ENCODE data around the gene OR2S2. TPM values are rescaled to one million over a fixed set of nuclear protein-coding genes. Genes with fewer than 3 reads are reported as not detected.

The OR2S2 gene
- total RNA-seq, 2 experiments from 2014 or later, result not detected

DNA sequence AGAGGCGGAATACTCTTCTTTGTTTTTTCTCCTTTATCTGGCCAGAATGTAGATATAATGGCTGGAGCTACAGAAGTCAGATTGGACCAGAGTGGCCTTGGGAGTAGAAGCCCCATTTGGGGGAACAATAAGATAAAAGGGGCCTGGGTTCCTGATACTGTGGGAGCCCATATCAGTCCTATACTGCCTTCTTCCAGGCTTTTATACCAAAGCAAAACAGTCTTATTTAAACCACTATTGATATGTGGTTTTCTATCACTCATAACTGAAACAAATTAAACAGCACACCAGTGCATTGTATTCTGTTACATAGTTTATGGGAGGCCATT is 34.4 kb downstream of the OR2S2 start:
- H4K20me1 ChIP-seq (ENCODE audit: insufficient read depth, low read length), result no peaks in the 10 kb centered on the region
- H3K79me2 ChIP-seq (ENCODE audit: insufficient read depth, low read depth, low read length), result no peaks in the 10 kb centered on the region
- no peaks in the 10 kb centered on the region for H3K9me3 ChIP-seq (ENCODE audit: low read length)
- no peak for DNase-seq (ENCODE audit: low spot score)
- BruUV-seq (replicated peaks), result no TSS peak
- no peaks in the 10 kb centered on the region for H3K9me2 ChIP-seq (ENCODE audit: insufficient read depth, low read length)
- no peak overlapping the region for H3K4me2 ChIP-seq (ENCODE audit: low read length)
- no peaks in the 10 kb centered on the region for H3K4me1 ChIP-seq (ENCODE audit: insufficient read depth, low read length, poor library complexity, severe bottlenecking)
- H3K4me3 ChIP-seq (ENCODE audit: low read depth, low read length, poor library complexity, severe bottlenecking), result no peak overlapping the region
- H2AFZ ChIP-seq (ENCODE audit: low read length), result no peak overlapping the region
- no peak for TF ChIP-seq EZH2phosphoT487 (IDR thresholded peaks at IDR 0.05; ENCODE audit: borderline replicate concordance, low read depth, low read length)
- no peak for TF ChIP-seq CTCF (conservative IDR thresholded peaks at IDR 0.05; ENCODE audit: low read length)
- H3K27ac ChIP-seq (ENCODE audit: low read depth, low read length, poor library complexity, severe bottlenecking), result no peak overlapping the region
- CTCF ChIA-PET (ENCODE audit: unreplicated experiment), result no interaction called here
- no peaks in the 10 kb centered on the region for H3K36me3 ChIP-seq (ENCODE audit: insufficient read depth, low read length)
- POLR2A ChIA-PET, result no interaction called here
- intact Hi-C loops (cut with micrococcal nuclease; ENCODE audit: unreplicated experiment), result no loop called here

DNA sequence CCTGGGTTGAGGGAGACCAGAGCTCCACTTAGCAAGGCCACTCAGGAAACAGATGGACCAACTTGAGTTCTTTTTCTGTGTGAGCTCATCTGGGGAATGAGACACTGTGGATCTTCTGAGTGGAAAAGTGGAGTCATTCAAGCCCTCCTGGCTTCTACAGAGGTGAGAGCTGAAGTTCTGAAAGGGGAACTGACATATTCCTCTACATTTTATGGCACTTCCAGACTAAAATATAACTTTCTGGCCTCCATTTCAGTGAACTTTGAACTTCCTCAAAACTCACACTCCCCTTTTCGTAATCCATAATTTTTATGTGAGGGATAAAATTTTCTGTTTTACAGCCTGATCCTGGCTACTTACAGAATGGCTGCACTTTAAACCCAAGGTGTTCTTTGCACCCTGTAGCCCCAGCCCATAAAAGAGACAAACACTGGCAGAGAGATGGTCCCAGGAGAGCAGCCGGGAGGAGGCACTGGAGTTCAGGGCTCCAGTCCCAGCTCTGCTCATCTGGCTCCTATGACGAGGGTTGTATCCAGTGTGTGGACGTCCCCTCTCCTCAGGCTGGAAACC is 37.8 kb downstream of the OR2S2 start:
- POLR2A ChIA-PET, result interaction anchor here (0.6 to 1.3 kb wide), 4 partner anchors 16 to 150 kb away, joined by 3 to 5 read pairs (median 4); no protein-coding TSS in a partner anchor
- Histone ChIP-seq H3K9me2 (ENCODE audit: insufficient read depth, low read length) (no peaks in the 10 kb centered on the region), H3K27ac (ENCODE audit: low read depth, low read length, poor library complexity, severe bottlenecking) (no peak overlapping the region), H3K4me3 (ENCODE audit: low read depth, low read length, poor library complexity, severe bottlenecking) (no peak overlapping the region), H3K9me3 (ENCODE audit: low read length) (no peaks in the 10 kb centered on the region), H2AFZ (ENCODE audit: low read length) (no peak overlapping the region), H3K36me3 (ENCODE audit: insufficient read depth, low read length) (no peaks in the 10 kb centered on the region), H3K4me1 (ENCODE audit: insufficient read depth, low read length, poor library complexity, severe bottlenecking) (no peaks in the 10 kb centered on the region), H3K4me2 (ENCODE audit: low read length) (no peak overlapping the region), H3K79me2 (ENCODE audit: insufficient read depth, low read depth, low read length) (no peaks in the 10 kb centered on the region), H4K20me1 (ENCODE audit: insufficient read depth, low read length) (no peaks in the 10 kb centered on the region)
- intact Hi-C loops (cut with micrococcal nuclease; ENCODE audit: unreplicated experiment), result no loop called here
- BruUV-seq (replicated peaks), result no TSS peak
- TF ChIP-seq EZH2phosphoT487 (IDR thresholded peaks at IDR 0.05; ENCODE audit: borderline replicate concordance, low read depth, low read length) (no peak), CTCF (conservative IDR thresholded peaks at IDR 0.05; ENCODE audit: low read length) (no peak)
- CTCF ChIA-PET (ENCODE audit: unreplicated experiment), result no interaction called here
- DNase-seq (ENCODE audit: low spot score), result no peak

GRCh38 chr9:35919212-35920008 is 38.5 kb downstream of the OR2S2 start:
- no peak for DNase-seq (ENCODE audit: low spot score)
- no peak for TF ChIP-seq EZH2phosphoT487 (IDR thresholded peaks at IDR 0.05; ENCODE audit: borderline replicate concordance, low read depth, low read length)
- TF ChIP-seq CTCF (conservative IDR thresholded peaks at IDR 0.05; ENCODE audit: low read length), result no peak
- BruUV-seq (replicated peaks), result no TSS peak
- Histone ChIP-seq H3K79me2 (ENCODE audit: insufficient read depth, low read depth, low read length) (no peaks in the 10 kb centered on the region), H3K4me1 (ENCODE audit: insufficient read depth, low read length, poor library complexity, severe bottlenecking) (no peaks in the 10 kb centered on the region), H3K4me2 (ENCODE audit: low read length) (no peak overlapping the region), H3K36me3 (ENCODE audit: insufficient read depth, low read length) (no peaks in the 10 kb centered on the region), H3K27ac (ENCODE audit: low read depth, low read length, poor library complexity, severe bottlenecking) (no peak overlapping the region), H2AFZ (ENCODE audit: low read length) (no peak overlapping the region), H4K20me1 (ENCODE audit: insufficient read depth, low read length) (no peaks in the 10 kb centered on the region), H3K9me2 (ENCODE audit: insufficient read depth, low read length) (no peaks in the 10 kb centered on the region), H3K4me3 (ENCODE audit: low read depth, low read length, poor library complexity, severe bottlenecking) (no peak overlapping the region), H3K9me3 (ENCODE audit: low read length) (no peaks in the 10 kb centered on the region)
- ChIA-PET CTCF (ENCODE audit: unreplicated experiment) (no interaction called here), POLR2A (interaction anchor here (0.8 to 1.3 kb wide), 3 partner anchors 17 to 106 kb away, joined by 3 to 5 read pairs (median 3); no protein-coding TSS in a partner anchor)
- intact Hi-C loops (cut with micrococcal nuclease; ENCODE audit: unreplicated experiment), result no loop called here

Measured in OCI-LY7 (cell line).